Lower leg skin (tissue), 4 donors: ENCODE results near the gene CERK. TPM values are rescaled to one million over a fixed set of nuclear protein-coding genes. Genes with fewer than 3 reads are reported as not detected.

Source experiments
- DNase-seq, 2 donors: peaks; one replicate each; pipeline ENCODE4 v3.0.0-alpha.2; 2019; ENCODE audit warnings: low spot score in 2 of 2
- H3K4me3 ChIP-seq: fragments of 200-600 bp; sonication (generic); 2 replicates; pipeline ENCODE4 v1.5.1; 2017; ENCODE audit warnings: mild to moderate bottlenecking, low read depth; ENCODE audit not compliant: poor library complexity, severe bottlenecking
- CTCF ChIP-seq, 3 donors: fragments of 450-650 bp; IDR thresholded peaks; one replicate each; pipeline ENCODE4 v1.5.1; 2016; ENCODE audit warnings: antibody characterized with exemption in 3 of 3, mild to moderate bottlenecking in 3 of 3, moderate library complexity in 2 of 3
- POLR2A ChIP-seq, 2 donors: fragments of 450-650 bp; IDR thresholded peaks; one replicate each; pipeline ENCODE4 v1.6.1; 2016 to 2017; ENCODE audit warnings: antibody characterized with exemption in 2 of 2, mild to moderate bottlenecking in 1 of 2, moderate library complexity in 1 of 2
- WGBS, 2 donors: methylation state at CpG; one replicate each; pipeline ENCODE4 v1.1.5; 2018; 5-methylcytosine and 5-hydroxymethylcytosine counted together
- intact Hi-C: fragments of 100-400 bp; cut with DNase I; formaldehyde crosslinking; loops from one replicate; pipeline ENCODE4 v1.15.0; 2023; ENCODE audit warnings: low total_unique reads
- total RNA-seq, 4 donors: library from RNA; depleted of rRNA; stranded (reverse); fragments of >200 nt; gene quantifications; one replicate each; pipeline ENCODE4 v1.1.0, GENCODE V29; 2016

Gene CERK
- total RNA-seq, 4 donors from 2014 or later, result 38.9 to 49.6 (median 41.5) TPM

DNA sequence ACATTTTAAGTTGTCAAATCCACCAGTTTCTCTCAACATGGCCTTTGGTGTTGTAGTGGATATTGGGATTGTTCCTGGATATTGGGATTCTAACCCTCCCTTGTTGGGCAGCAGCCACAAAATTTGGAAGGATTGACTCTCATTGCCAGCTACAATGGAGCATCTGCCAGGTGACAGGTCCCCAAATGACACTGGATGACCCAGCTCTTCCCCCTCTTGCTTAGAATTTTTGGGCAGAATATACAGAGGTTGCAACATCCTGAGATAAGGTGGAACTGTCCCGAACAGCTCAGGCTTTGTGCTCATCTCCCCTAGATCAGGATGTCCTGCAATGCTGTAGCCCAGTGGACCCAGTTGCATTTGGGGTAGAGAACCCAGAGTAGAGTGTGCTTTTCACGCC lies 19.1 kb upstream of the CERK start:
- no peak for TF ChIP-seq POLR2A (IDR thresholded peaks at IDR 0.05)
- no peak for TF ChIP-seq CTCF (IDR thresholded peaks at IDR 0.05)
- H3K4me3 ChIP-seq, result no peak overlapping the region
- intact Hi-C loops, result no loop called here
- WGBS, 2 donors, result 90 to 96% methylated on average over 2 of the region's 2 CpGs
- no peak for DNase-seq

DNA sequence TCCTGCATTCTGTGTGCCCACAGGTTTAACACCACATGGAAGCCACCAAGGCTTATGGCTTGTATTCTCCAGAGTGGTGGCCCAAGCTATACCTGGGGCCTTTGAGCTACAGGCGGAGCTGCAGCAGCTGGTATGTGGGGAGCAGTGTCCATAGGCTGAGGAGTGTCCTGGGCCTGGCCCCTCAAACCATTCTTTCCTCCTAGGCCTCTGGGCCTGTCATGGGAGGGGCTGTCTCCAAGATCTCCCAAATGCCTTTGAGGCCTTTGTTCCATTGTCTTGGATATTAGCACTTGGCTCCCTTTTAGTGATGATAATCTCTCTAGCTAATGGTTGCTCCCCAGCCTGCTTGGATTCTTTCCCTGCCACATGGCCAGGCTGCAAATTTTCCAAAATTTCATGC lies 18.0 kb upstream of the CERK start:
- intact Hi-C loops, result no loop called here

GRCh38 chr22:46755525-46755924 lies 17.5 kb upstream of the CERK start:
- H3K4me3 ChIP-seq, result no peak overlapping the region
- TF ChIP-seq POLR2A (IDR thresholded peaks at IDR 0.05) (no peak), CTCF (IDR thresholded peaks at IDR 0.05) (no peak)
- DNase-seq, result no peak
- 94 to 100% methylated on average over 2 of the region's 2 CpGs for WGBS, 2 donors
- intact Hi-C loops, result no loop called here

More for the DNA sequence above, 18.0 kb upstream of the CERK start:
- TF ChIP-seq CTCF (IDR thresholded peaks at IDR 0.05) (no peak), POLR2A (IDR thresholded peaks at IDR 0.05) (no peak)
- DNase-seq, result no peak
- no peak overlapping the region for H3K4me3 ChIP-seq
- WGBS, 2 donors, result 100% methylated on average over 1 of the region's 1 CpG

DNA sequence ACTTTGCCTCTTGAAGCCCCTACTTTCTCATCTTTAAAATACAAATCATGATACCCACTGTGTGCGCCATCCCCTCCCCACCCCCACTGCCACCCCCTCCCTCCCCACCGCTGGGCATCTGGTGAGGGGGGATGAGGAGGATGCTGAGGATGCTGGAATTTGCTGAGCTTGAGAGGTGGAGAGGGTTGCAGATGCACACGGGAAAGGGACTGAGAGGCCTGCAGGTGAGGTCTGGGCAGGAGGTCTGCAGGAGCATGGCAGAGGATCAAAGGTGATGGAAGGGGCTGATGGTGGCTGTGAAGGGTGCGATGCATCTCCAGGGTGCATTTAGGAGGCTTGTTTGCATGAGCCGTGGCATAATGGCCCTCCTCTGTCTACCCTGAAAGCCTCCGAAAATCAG lies 16.8 kb upstream of the CERK start:
- intact Hi-C loops, result no loop called here
- no peak for DNase-seq
- WGBS, 2 donors, result 68 to 84% methylated on average over 6 of the region's 6 CpGs
- TF ChIP-seq CTCF (IDR thresholded peaks at IDR 0.05), result no peak
- TF ChIP-seq POLR2A (IDR thresholded peaks at IDR 0.05), result no peak
- H3K4me3 ChIP-seq, result no peak overlapping the region

GRCh38 chr22:46754110-46754799 lies 16.2 kb upstream of the CERK start:
- H3K4me3 ChIP-seq, result no peak overlapping the region
- peak; percentile 89 to 98 for DNase-seq

More at GRCh38 chr22:46754110-46754799, 16.2 kb upstream of the CERK start:
- 20 to 28% methylated on average over 12 to 14 of the region's 14 CpGs for WGBS, 2 donors
- TF ChIP-seq POLR2A (IDR thresholded peaks at IDR 0.05), result no peak
- TF ChIP-seq CTCF (IDR thresholded peaks at IDR 0.05), result no peak
- intact Hi-C loops, result no loop called here
